NCI-H2196 (cell line): ENCODE measurements around the gene TSPY1.
"Not testable (repeated sequence)": the region's sequence is repeated elsewhere in the genome, so short reads cannot be mapped to it uniquely, and the experiment has no call there.

ENCODE experiments used
- DNase-seq: peaks from one replicate; lab custom pipeline; 2025; ENCODE audit not compliant: unreplicated experiment; lab: John Stamatoyannopoulos, UW

TSPY1 gene, protein sequence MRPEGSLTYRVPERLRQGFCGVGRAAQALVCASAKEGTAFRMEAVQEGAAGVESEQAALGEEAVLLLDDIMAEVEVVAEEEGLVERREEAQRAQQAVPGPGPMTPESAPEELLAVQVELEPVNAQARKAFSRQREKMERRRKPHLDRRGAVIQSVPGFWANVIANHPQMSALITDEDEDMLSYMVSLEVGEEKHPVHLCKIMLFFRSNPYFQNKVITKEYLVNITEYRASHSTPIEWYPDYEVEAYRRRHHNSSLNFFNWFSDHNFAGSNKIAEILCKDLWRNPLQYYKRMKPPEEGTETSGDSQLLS

DNA sequence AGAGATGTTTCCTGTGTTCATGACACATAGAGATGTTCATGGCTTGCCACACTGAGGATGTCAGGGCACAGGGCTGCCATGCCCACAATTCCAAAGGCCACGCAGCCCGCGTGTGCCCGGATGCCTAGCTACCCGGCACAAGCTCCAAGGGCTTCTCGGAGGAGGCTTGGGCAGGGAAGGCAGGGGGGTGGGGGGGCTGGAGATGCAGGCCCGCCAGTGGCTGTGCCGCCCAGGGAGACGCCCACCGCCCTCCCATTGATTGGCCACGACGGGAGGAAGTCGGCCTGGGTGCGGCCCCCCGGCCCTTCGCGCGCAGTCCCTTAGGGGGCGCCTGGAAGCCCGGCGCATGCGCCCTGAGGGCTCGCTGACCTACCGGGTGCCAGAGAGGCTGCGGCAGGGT lies at the start of gene TSPY1:
Gene TSPY1 (plus strand): TSS at position 301 of the 400 bp plus-strand sequence. CDS start 46 bp downstream, at position 347.
- DNase-seq: not testable (repeated sequence)

DNA sequence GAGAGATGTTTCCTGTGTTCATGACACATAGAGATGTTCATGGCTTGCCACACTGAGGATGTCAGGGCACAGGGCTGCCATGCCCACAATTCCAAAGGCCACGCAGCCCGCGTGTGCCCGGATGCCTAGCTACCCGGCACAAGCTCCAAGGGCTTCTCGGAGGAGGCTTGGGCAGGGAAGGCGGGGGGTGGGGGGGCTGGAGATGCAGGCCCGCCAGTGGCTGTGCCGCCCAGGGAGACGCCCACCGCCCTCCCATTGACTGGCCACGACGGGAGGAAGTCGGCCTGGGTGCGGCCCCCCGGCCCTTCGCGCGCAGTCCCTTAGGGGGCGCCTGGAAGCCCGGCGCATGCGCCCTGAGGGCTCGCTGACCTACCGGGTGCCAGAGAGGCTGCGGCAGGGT lies 20.2 kb downstream of the TSPY1 start, which contains the start of gene TSPY9:
Gene TSPY9 (plus strand): TSS at position 301 of the 400 bp plus-strand sequence. CDS start 46 bp downstream, at position 347.
- DNase-seq: not testable (repeated sequence)

DNA sequence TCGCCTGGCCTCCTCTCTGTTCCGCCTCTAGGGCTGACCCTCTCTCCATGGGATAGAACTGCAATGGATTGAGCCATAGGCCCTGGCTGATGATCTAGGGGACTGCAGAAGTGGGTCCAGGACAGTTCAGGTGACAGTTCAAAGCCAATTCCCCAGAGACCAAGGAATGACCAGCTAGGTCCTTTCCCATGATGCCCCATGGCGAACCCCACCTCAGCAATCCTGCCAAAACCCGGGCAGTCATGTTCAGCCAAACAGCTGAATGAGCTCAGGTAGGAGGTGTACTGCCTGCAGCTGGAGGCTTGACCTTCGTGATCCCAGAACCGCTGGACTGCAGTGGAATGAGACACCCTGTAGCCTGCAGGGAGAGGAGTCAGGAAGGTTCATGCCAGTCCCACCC lies 37.6 kb downstream of the TSPY1 start:
- not testable (repeated sequence) for DNase-seq

DNA sequence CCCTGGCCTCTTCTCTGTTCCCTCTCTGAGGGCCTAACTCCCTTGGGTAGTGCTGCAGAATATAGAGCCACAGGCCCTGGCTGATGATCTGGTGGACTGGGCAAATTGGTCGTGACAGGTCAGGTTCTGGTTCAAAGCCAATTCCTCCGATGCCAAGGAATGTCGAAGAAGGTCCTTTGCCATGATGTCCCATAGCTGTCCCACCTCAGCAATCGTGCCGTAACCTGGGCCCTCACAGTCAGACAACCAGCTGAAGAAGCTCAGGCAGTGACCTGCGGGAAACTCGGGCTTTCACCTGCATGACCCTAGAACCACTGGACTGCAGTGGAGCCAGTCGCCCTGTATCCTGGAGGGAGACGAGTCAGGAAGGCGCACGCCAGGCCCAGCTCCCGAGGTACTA lies 49.5 kb downstream of the TSPY1 start:
- not testable (repeated sequence) for DNase-seq
